CD4-positive, alpha-beta T cell (primary cell): ENCODE results near the gene KIF3C. TPM values are rescaled to one million over a fixed set of nuclear protein-coding genes. Genes with fewer than 3 reads are reported as not detected.
"Not testable (repeated sequence)": the region's sequence is repeated elsewhere in the genome, so short reads cannot be mapped to it uniquely, and the experiment has no call there.

Experiments
- ATAC-seq: fragments of 200-7000 bp; cut with Tn5 transposase; one replicate; pipeline ENCODE4 v1.10.0; 2022; ENCODE audit warnings: mild to moderate bottlenecking; ENCODE audit not compliant: poor library complexity
- CTCF ChIA-PET: fragments of 350-600 bp; sonication (Branson Sonifier 250); formaldehyde crosslinking; loops from one replicate; lab custom pipeline; 2021; ENCODE audit warnings: antibody characterized with exemption, inconsistent platforms; lab: Charles Lee
- POLR2A ChIA-PET: fragments of 350-600 bp; sonication (Branson Sonifier 250); formaldehyde crosslinking; loops from one replicate; lab custom pipeline; 2021; ENCODE audit warnings: antibody characterized with exemption, inconsistent platforms; lab: Charles Lee
- DNase-seq, 14 experiments: peaks; one replicate each; pipeline ENCODE4 v3.0.0-alpha.2; 2013 to 2020; ENCODE audit warnings: mixed read lengths in 2 of 14
- H3K27ac ChIP-seq, 2 donors: one replicate each; pipeline versions ENCODE4 v1.5.1 to v1.7.0; 2013; ENCODE audit warnings: low read length in 2 of 2, low read depth in 1 of 2, mild to moderate bottlenecking in 1 of 2
- H3K27me3 ChIP-seq, 2 experiments: 1 replicate in 1 of 2; 2 replicates in 1 of 2; pipeline versions ENCODE4 v1.6.1 to v1.7.0; 2013; ENCODE audit warnings: low read length in 2 of 2, control low read depth in 1 of 2, mild to moderate bottlenecking in 1 of 2, moderate library complexity in 1 of 2; ENCODE audit not compliant: insufficient read depth in 2 of 2, control insufficient read depth in 1 of 2
- H3K36me3 ChIP-seq: one replicate; pipeline ENCODE4 v1.6.1; 2013; ENCODE audit warnings: low read length, control low read depth; ENCODE audit not compliant: insufficient read depth
- H3K4me1 ChIP-seq: one replicate; pipeline ENCODE4 v1.6.1; 2013; ENCODE audit warnings: low read length, control low read depth; ENCODE audit not compliant: insufficient read depth
- H3K4me3 ChIP-seq: one replicate; pipeline ENCODE4 v1.5.1; 2013; ENCODE audit warnings: mild to moderate bottlenecking, low read length, moderate library complexity
- H3K9me3 ChIP-seq, 2 experiments: 1 replicate in 1 of 2; 2 replicates in 1 of 2; pipeline versions ENCODE4 v1.6.1 to v1.7.0; 2013; ENCODE audit warnings: low read length in 2 of 2, mild to moderate bottlenecking in 2 of 2, control low read depth in 1 of 2, moderate library complexity in 1 of 2; ENCODE audit not compliant: control insufficient read depth in 1 of 2, insufficient read depth in 1 of 2
- H3K27ac Mint-ChIP-seq: one replicate; pipeline ENCODE4 v1.8.0; 2020; ENCODE audit warnings: mixed read lengths
- H3K27me3 Mint-ChIP-seq: one replicate; pipeline ENCODE4 v1.8.0; 2021; ENCODE audit warnings: mixed read lengths
- H3K36me3 Mint-ChIP-seq: one replicate; pipeline ENCODE4 v1.8.0; 2021; ENCODE audit warnings: low read depth, mixed read lengths
- H3K4me1 Mint-ChIP-seq: one replicate; pipeline ENCODE4 v1.8.0; 2021; ENCODE audit warnings: low read depth, mixed read lengths
- H3K4me3 Mint-ChIP-seq: one replicate; pipeline ENCODE4 v1.8.0; 2020; ENCODE audit warnings: mild to moderate bottlenecking, mixed read lengths
- H3K9me3 Mint-ChIP-seq: one replicate; pipeline ENCODE4 v1.8.0; 2020; ENCODE audit warnings: mixed read lengths
- intact Hi-C, 2 experiments: fragments of 100-400 bp; cut with DNase I in 1 of 2; cut with micrococcal nuclease in 1 of 2; formaldehyde crosslinking; loops; one replicate each; pipeline versions ENCODE4 v1.15.1 to v1.9.0; 2023 to 2025; cut with DNase I, micrococcal nuclease
- total RNA-seq, 174 experiments: library from RNA in 2 of 174; stranded (reverse) in 2 of 174; gene quantifications; one replicate each; pipeline ENCODE4 v1.2.3 and lab custom pipeline; 2021 to 2026
- TF ChIP-seq, protein P1 (sequence below): fragments of 200-600 bp; IDR thresholded peaks from one replicate; pipeline ENCODE4 v1.8.0; 2022; ENCODE audit warnings: antibody characterized with exemption, mild to moderate bottlenecking

The KIF3C gene
- total RNA-seq, 2 experiments from 2014 or later = 1.8 to 3.4 TPM

- ChIA-PET POLR2A (no interaction called here), CTCF (interaction anchor here (1.1 to 3.1 kb wide), 2 partner anchors 10 to 255 kb away, joined by 5 to 12 read pairs; no protein-coding TSS in a partner anchor)
- ATAC-seq (no peak), DNase-seq (peak in 3 of 14 experiments; percentile 15 to 45 (median 45))
- peaks cover 9% of the 10 kb centered on the region for H3K4me1 Mint-ChIP-seq
- H3K27me3 ChIP-seq = no peaks in the 10 kb centered on the region
- no peaks in the 10 kb centered on the region for H3K36me3 ChIP-seq
- no peak overlapping the region for H3K4me3 ChIP-seq
- H3K4me3 Mint-ChIP-seq = no peak overlapping the region
- TF ChIP-seq, protein P1, sequence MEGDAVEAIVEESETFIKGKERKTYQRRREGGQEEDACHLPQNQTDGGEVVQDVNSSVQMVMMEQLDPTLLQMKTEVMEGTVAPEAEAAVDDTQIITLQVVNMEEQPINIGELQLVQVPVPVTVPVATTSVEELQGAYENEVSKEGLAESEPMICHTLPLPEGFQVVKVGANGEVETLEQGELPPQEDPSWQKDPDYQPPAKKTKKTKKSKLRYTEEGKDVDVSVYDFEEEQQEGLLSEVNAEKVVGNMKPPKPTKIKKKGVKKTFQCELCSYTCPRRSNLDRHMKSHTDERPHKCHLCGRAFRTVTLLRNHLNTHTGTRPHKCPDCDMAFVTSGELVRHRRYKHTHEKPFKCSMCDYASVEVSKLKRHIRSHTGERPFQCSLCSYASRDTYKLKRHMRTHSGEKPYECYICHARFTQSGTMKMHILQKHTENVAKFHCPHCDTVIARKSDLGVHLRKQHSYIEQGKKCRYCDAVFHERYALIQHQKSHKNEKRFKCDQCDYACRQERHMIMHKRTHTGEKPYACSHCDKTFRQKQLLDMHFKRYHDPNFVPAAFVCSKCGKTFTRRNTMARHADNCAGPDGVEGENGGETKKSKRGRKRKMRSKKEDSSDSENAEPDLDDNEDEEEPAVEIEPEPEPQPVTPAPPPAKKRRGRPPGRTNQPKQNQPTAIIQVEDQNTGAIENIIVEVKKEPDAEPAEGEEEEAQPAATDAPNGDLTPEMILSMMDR = no peak
- intact Hi-C loops = no loop called here
- H3K9me3 ChIP-seq = no peaks in the 10 kb centered on the region
- no peaks in the 10 kb centered on the region for H3K27me3 Mint-ChIP-seq
- H3K27ac ChIP-seq = no peak overlapping the region
- no peak overlapping the region for H3K27ac Mint-ChIP-seq
- H3K4me1 ChIP-seq = peaks cover 8% of the 10 kb centered on the region
- no peaks in the 10 kb centered on the region for H3K9me3 Mint-ChIP-seq
- no peaks in the 10 kb centered on the region for H3K36me3 Mint-ChIP-seq
These were observed 21.4 kb downstream of the KIF3C start for GRCh38 chr2:25960920-25961319.

- ATAC-seq (no peak), DNase-seq (no peak)
- Histone ChIP-seq H3K9me3 (no peaks in the 10 kb centered on the region), H3K4me3 (no peak overlapping the region), H3K27me3 (no peaks in the 10 kb centered on the region), H3K36me3 (no peaks in the 10 kb centered on the region), H3K27ac (no peak overlapping the region), H3K4me1 (peaks cover 8% of the 10 kb centered on the region)
- no peaks in the 10 kb centered on the region for H3K9me3 Mint-ChIP-seq
- H3K27ac Mint-ChIP-seq = no peak overlapping the region
- peaks cover 9% of the 10 kb centered on the region for H3K4me1 Mint-ChIP-seq
- POLR2A ChIA-PET = no interaction called here
- CTCF ChIA-PET = interaction anchor here (1.1 to 3.1 kb wide), 2 partner anchors 9 to 254 kb away, joined by 5 to 12 read pairs; no protein-coding TSS in a partner anchor
- no peaks in the 10 kb centered on the region for H3K36me3 Mint-ChIP-seq
- no peaks in the 10 kb centered on the region for H3K27me3 Mint-ChIP-seq
- intact Hi-C loops = no loop called here
- H3K4me3 Mint-ChIP-seq = no peak overlapping the region
- TF ChIP-seq, protein P1 = no peak
These were observed 21.9 kb downstream of the KIF3C start for GRCh38 chr2:25960396-25960795.

GRCh38 chr2:25958611-25959010 is 23.7 kb downstream of the KIF3C start:
- CTCF ChIA-PET = interaction anchor here (0.6 kb wide), 1 partner anchor 102 kb away, joined by 4 read pairs; no protein-coding TSS in a partner anchor
- H3K27ac Mint-ChIP-seq, H3K4me1 Mint-ChIP-seq, POLR2A ChIA-PET, H3K9me3 ChIP-seq, H3K4me3 Mint-ChIP-seq, H3K36me3 Mint-ChIP-seq, H3K27me3 ChIP-seq, H3K36me3 ChIP-seq, H3K4me1 ChIP-seq, H3K27ac ChIP-seq, ATAC-seq, H3K9me3 Mint-ChIP-seq, DNase-seq, H3K4me3 ChIP-seq, H3K27me3 Mint-ChIP-seq: not testable (repeated sequence)
- intact Hi-C loops = loop anchor here in 1 of 2 experiments (10.0 kb wide), 1 partner anchor 354 kb away; no protein-coding TSS in a partner anchor

- DNase-seq (no peak), ATAC-seq (no peak)
- Histone ChIP-seq H3K4me1 (peaks cover 8% of the 10 kb centered on the region), H3K27ac (no peak overlapping the region), H3K36me3 (no peaks in the 10 kb centered on the region), H3K27me3 (no peaks in the 10 kb centered on the region), H3K9me3 (no peaks in the 10 kb centered on the region), H3K4me3 (no peak overlapping the region)
- intact Hi-C loops = loop anchor here in 1 of 2 experiments (10.0 kb wide), 1 partner anchor 353 kb away; no protein-coding TSS in a partner anchor
- TF ChIP-seq, protein P1 = no peak
- no peak overlapping the region for H3K4me3 Mint-ChIP-seq
- no peaks in the 10 kb centered on the region for H3K36me3 Mint-ChIP-seq
- H3K9me3 Mint-ChIP-seq = no peaks in the 10 kb centered on the region
- no peaks in the 10 kb centered on the region for H3K27me3 Mint-ChIP-seq
- H3K27ac Mint-ChIP-seq = no peak overlapping the region
- ChIA-PET POLR2A (no interaction called here), CTCF (no interaction called here)
- H3K4me1 Mint-ChIP-seq = peaks cover 9% of the 10 kb centered on the region
These were observed 24.6 kb downstream of the KIF3C start for GRCh38 chr2:25957743-25958142.
